ENCODE data around the gene CRADD.

DNA sequence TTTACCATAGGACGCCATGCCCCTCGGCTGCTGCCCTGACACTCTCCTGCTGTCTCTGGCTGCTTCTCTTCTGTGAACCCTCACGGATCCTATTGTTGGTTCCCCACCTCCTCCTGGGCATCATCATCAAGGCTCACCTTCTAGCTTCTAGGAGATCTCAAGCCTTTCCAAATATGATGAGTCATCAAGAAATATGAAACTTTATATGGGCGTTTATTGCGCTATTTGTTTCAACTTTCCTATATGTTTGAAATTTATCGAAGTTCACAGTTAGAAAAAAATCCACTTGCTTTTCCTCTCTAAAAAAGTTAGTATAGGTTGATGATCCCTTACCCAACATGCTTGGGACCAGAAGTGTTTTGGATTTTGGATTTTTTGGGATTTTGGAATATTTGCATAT, 2.8 kb upstream of the CRADD start:
- TF ChIP-seq POLR2A (IDR thresholded peaks at IDR 0.05; ENCODE audit: low read length) (no peak), GATA1 (IDR thresholded peaks at IDR 0.05; ENCODE audit: low read depth, low read length) (no peak)
